Measurements from ENCODE around the gene TEX11.
"Not testable (repeated sequence)": the region's sequence is repeated elsewhere in the genome, so short reads cannot be mapped to it uniquely, and the experiment has no call there.

Gene TEX11

DNA sequence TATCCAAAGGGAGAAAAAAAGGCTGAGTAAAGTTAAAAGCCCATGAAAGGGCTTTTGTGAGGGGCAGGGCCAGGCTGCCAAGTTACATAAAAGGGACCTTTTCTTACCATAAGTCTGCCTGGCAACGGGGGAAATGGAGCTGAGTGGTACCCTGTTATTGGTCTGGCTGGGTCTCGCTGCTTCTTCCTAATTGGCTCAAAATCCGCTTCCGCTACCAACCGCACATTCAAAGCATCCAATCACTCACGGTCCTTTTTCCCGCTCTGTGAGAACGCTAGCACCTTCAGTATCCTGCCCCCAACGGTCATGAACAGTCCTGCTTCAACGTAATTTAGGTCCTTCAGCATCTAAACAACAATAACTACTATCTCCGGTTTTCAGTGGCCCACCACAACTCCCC lies 611 bp downstream of the TEX11 start:
- Histone ChIP-seq H3K27ac (ENCODE audit: low read depth, low read length) (no peak overlapping the region), H3K4me3 (ENCODE audit: insufficient read depth, low read length, poor library complexity, severe bottlenecking) (no peak overlapping the region), H3K9me2 (replicated peaks; ENCODE audit: insufficient read depth, low read length) (no peaks in the 10 kb centered on the region), H3K36me3 (ENCODE audit: low read length) (no peaks in the 10 kb centered on the region), H3K9ac (ENCODE audit: low read length) (no peak overlapping the region), H3K79me2 (ENCODE audit: insufficient read depth, low read length) (no peaks in the 10 kb centered on the region), H3K9me3 (ENCODE audit: insufficient read depth, low read length) (no peaks in the 10 kb centered on the region), H3K4me2 (ENCODE audit: low read depth, low read length, poor library complexity, severe bottlenecking) (no peak overlapping the region), H2AFZ (ENCODE audit: low read depth, low read length, severe bottlenecking) (no peak overlapping the region), H4K20me1 (ENCODE audit: low read depth, low read length) (no peaks in the 10 kb centered on the region), H3K27me3 (ENCODE audit: low read length) (no peaks in the 10 kb centered on the region), H3F3A (ENCODE audit: insufficient read depth) (no peaks in the 10 kb centered on the region)
- TF ChIP-seq CTCF (IDR thresholded peaks at IDR 0.05; ENCODE audit: insufficient read depth, low read length, poor library complexity, severe bottlenecking) (no peak), EZH2phosphoT487 (conservative IDR thresholded peaks at IDR 0.05; ENCODE audit: low read length) (no peak)

DNA sequence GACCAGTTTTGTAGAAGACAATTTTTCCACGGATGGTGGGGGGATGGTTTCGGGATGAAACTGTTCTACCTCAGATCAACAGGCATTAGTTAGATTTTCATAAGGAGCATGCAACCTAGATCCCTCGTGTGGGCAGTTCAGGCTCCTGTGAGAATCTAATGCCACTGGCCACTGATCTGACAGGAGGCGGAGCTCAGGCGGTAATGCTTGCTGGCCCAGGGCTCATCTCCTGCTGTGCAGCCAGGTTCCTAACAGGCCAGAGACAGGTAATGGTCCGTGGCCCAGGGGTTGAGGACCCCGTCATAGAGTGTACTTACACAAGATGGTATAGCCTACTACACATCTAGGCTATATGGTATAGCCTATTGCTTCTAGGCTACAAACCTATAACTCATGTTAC lies 7.0 kb downstream of the TEX11 start:
- Histone ChIP-seq H3K79me2 (ENCODE audit: insufficient read depth, low read length) (no peaks in the 10 kb centered on the region), H2AFZ (ENCODE audit: low read depth, low read length, severe bottlenecking) (no peak overlapping the region), H3K9ac (ENCODE audit: low read length) (no peak overlapping the region), H4K20me1 (ENCODE audit: low read depth, low read length) (no peaks in the 10 kb centered on the region), H3K9me2 (replicated peaks; ENCODE audit: insufficient read depth, low read length) (no peaks in the 10 kb centered on the region), H3F3A (ENCODE audit: insufficient read depth) (no peaks in the 10 kb centered on the region), H3K27me3 (ENCODE audit: low read length) (no peaks in the 10 kb centered on the region), H3K4me2 (ENCODE audit: low read depth, low read length, poor library complexity, severe bottlenecking) (no peak overlapping the region), H3K4me3 (ENCODE audit: insufficient read depth, low read length, poor library complexity, severe bottlenecking) (no peak overlapping the region), H3K9me3 (ENCODE audit: insufficient read depth, low read length) (no peaks in the 10 kb centered on the region), H3K27ac (ENCODE audit: low read depth, low read length) (no peak overlapping the region), H3K36me3 (ENCODE audit: low read length) (no peaks in the 10 kb centered on the region)
- TF ChIP-seq CTCF (IDR thresholded peaks at IDR 0.05; ENCODE audit: insufficient read depth, low read length, poor library complexity, severe bottlenecking) (no peak), EZH2phosphoT487 (conservative IDR thresholded peaks at IDR 0.05; ENCODE audit: low read length) (no peak)

DNA sequence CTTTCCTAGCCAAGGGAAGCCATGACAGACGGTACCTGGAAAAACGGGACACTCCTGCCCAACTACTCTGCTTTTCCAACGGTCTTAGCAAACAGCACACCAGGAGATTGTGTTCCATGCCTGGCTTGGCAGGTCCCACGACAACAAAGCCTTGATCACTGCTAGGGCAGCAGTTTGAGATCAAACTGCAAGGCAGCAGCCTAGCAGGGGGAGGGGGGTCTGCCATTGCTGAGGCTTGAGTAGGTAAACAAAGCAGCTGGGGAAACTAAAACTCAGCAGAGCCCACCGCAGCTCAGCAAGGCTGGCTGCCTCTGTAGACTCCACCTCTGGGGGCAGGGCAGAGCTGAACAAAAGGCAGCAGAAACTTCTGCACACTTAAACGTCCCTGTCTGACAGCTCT lies 18.1 kb downstream of the TEX11 start:
- H3K9me3 ChIP-seq (ENCODE audit: insufficient read depth, low read length); H3K4me3 ChIP-seq (ENCODE audit: insufficient read depth, low read length, poor library complexity, severe bottlenecking); H3K4me2 ChIP-seq (ENCODE audit: low read depth, low read length, poor library complexity, severe bottlenecking); H3K27ac ChIP-seq (ENCODE audit: low read depth, low read length); H3K9ac ChIP-seq (ENCODE audit: low read length); H3F3A ChIP-seq (ENCODE audit: insufficient read depth); H3K36me3 ChIP-seq (ENCODE audit: low read length); H4K20me1 ChIP-seq (ENCODE audit: low read depth, low read length); H3K79me2 ChIP-seq (ENCODE audit: insufficient read depth, low read length); H3K27me3 ChIP-seq (ENCODE audit: low read length); H3K9me2 ChIP-seq (replicated peaks; ENCODE audit: insufficient read depth, low read length); H2AFZ ChIP-seq (ENCODE audit: low read depth, low read length, severe bottlenecking): not testable (repeated sequence)

- no peaks in the 10 kb centered on the region for H4K20me1 ChIP-seq (ENCODE audit: low read depth, low read length)
- H2AFZ ChIP-seq (ENCODE audit: low read depth, low read length, severe bottlenecking): no peak overlapping the region
- H3K4me3 ChIP-seq (ENCODE audit: insufficient read depth, low read length, poor library complexity, severe bottlenecking): no peak overlapping the region
- no peaks in the 10 kb centered on the region for H3K9me3 ChIP-seq (ENCODE audit: insufficient read depth, low read length)
- no peaks in the 10 kb centered on the region for H3K9me2 ChIP-seq (replicated peaks; ENCODE audit: insufficient read depth, low read length)
- no peaks in the 10 kb centered on the region for H3K36me3 ChIP-seq (ENCODE audit: low read length)
- TF ChIP-seq CTCF (IDR thresholded peaks at IDR 0.05; ENCODE audit: insufficient read depth, low read length, poor library complexity, severe bottlenecking) (no peak), EZH2phosphoT487 (conservative IDR thresholded peaks at IDR 0.05; ENCODE audit: low read length) (no peak)
- no peak overlapping the region for H3K4me2 ChIP-seq (ENCODE audit: low read depth, low read length, poor library complexity, severe bottlenecking)
- no peaks in the 10 kb centered on the region for H3F3A ChIP-seq (ENCODE audit: insufficient read depth)
- no peaks in the 10 kb centered on the region for H3K79me2 ChIP-seq (ENCODE audit: insufficient read depth, low read length)
- H3K9ac ChIP-seq (ENCODE audit: low read length): no peak overlapping the region
- H3K27ac ChIP-seq (ENCODE audit: low read depth, low read length): no peak overlapping the region
- no peaks in the 10 kb centered on the region for H3K27me3 ChIP-seq (ENCODE audit: low read length)
Measured at GRCh38 chrX:70878902-70879301, 29.6 kb downstream of the TEX11 start.
